Natural killer cell treated with Interleukin-12 subunit alpha and Interleukin-12 subunit beta and Interleukin-15 and Interleukin-18, amount 100 ng/mL, for 72 hours (primary cell): ENCODE data around the gene MTRR. TPM values are rescaled to one million over a fixed set of nuclear protein-coding genes. Genes with fewer than 3 reads are reported as not detected.

Experiments used
- ATAC-seq, 2 donors: fragments of 150-1000 bp; cut with Tn5 transposase in 1 of 2; sonication (Bioruptor Pico), chemical (Tn5 transposase) in 1 of 2; 2 replicates each; pipeline ENCODE4 v1.10.0; 2021
- DNase-seq: peaks from one replicate; pipeline ENCODE4 v3.0.0; 2022; ENCODE audit warnings: low spot score
- H3K27ac Mint-ChIP-seq, 2 donors: 1 replicate in 1 of 2; 2 replicates in 1 of 2; pipeline ENCODE4 v1.8.0; 2022; ENCODE audit warnings: mixed read lengths in 2 of 2, mild to moderate bottlenecking in 1 of 2, moderate library complexity in 1 of 2
- H3K27me3 Mint-ChIP-seq, 2 donors: 1 replicate in 1 of 2; 2 replicates in 1 of 2; pipeline ENCODE4 v1.8.0; 2022; ENCODE audit warnings: mixed read lengths in 2 of 2
- H3K36me3 Mint-ChIP-seq: one replicate; pipeline ENCODE4 v1.8.0; 2022; ENCODE audit warnings: mixed read lengths
- H3K4me1 Mint-ChIP-seq, 2 donors: 1 replicate in 1 of 2; 2 replicates in 1 of 2; pipeline ENCODE4 v1.8.0; 2022; ENCODE audit warnings: low read depth in 2 of 2, mixed read lengths in 2 of 2, mild to moderate bottlenecking in 1 of 2
- H3K4me3 Mint-ChIP-seq: one replicate; pipeline ENCODE4 v1.8.0; 2022; ENCODE audit warnings: mixed read lengths
- H3K9me3 Mint-ChIP-seq: 2 replicates; pipeline ENCODE4 v1.8.0; 2022; ENCODE audit warnings: mixed read lengths
- total RNA-seq, 2 donors: library from RNA; stranded (reverse); gene quantifications; one replicate each; pipeline ENCODE4 v1.2.3, GENCODE V29; 2022

The MTRR gene
- 10 to 100 TPM; 72.7 to 91.3 TPM for total RNA-seq

- H3K27ac Mint-ChIP-seq, result peak within 1 kb of the TSS; percentile 61 to 90
- DNase-seq (peak; percentile 92), ATAC-seq (peak; percentile 99 to 100)
- no peaks in the 10 kb centered on the region for H3K9me3 Mint-ChIP-seq
- peaks cover 15% of the 10 kb centered on the region for H3K36me3 Mint-ChIP-seq
- H3K27me3 Mint-ChIP-seq, result no peaks in the 10 kb centered on the region
- peak within 1 kb of the TSS; percentile 95 for H3K4me3 Mint-ChIP-seq
- peaks cover 47 to 57% of the 10 kb centered on the region in 2 donors for H3K4me1 Mint-ChIP-seq
Observed at GRCh38 chr5:7868773-7869473, at the start of gene MTRR, which contains the start of gene FASTKD3. MTRR (plus strand) TSS chr5:7869148; CDS start chr5:7870795, 1,647 bp downstream. FASTKD3 (minus strand) TSS chr5:7869031; CDS start chr5:7868083, 948 bp downstream.

- Mint-ChIP-seq H3K36me3 (no peaks in the 10 kb centered on the region), H3K9me3 (no peaks in the 10 kb centered on the region), H3K27ac (no peak overlapping the region), H3K4me1 (no peaks in the 10 kb centered on the region), H3K27me3 (peaks cover 21 to 32% of the 10 kb centered on the region in 2 donors), H3K4me3 (no peak overlapping the region)
- DNase-seq (no peak), ATAC-seq (no peak)
Observed at GRCh38 chr5:7822449-7822848, 46.5 kb upstream of the MTRR start.

- no peak overlapping the region for H3K4me3 Mint-ChIP-seq
- H3K9me3 Mint-ChIP-seq, result no peaks in the 10 kb centered on the region
- ATAC-seq (no peak), DNase-seq (no peak)
- H3K27me3 Mint-ChIP-seq, result peaks cover 22 to 38% of the 10 kb centered on the region in 2 donors
- no peaks in the 10 kb centered on the region for H3K36me3 Mint-ChIP-seq
- H3K4me1 Mint-ChIP-seq, result no peaks in the 10 kb centered on the region
- H3K27ac Mint-ChIP-seq, result no peak overlapping the region
Observed at GRCh38 chr5:7823594-7823993, 45.4 kb upstream of the MTRR start.

- Mint-ChIP-seq H3K36me3 (no peaks in the 10 kb centered on the region), H3K4me1 (no peaks in the 10 kb centered on the region), H3K4me3 (no peak overlapping the region), H3K9me3 (no peaks in the 10 kb centered on the region), H3K27me3 (peaks cover 22 to 31% of the 10 kb centered on the region in 2 donors), H3K27ac (no peak overlapping the region)
- DNase-seq (no peak), ATAC-seq (no peak)
Observed at GRCh38 chr5:7824995-7825394, 44.0 kb upstream of the MTRR start.

GRCh38 chr5:7825630-7826029, 43.3 kb upstream of the MTRR start:
- ATAC-seq, result peak in 1 of 2 donors; percentile 31
- no peak for DNase-seq
- H3K36me3 Mint-ChIP-seq, result no peaks in the 10 kb centered on the region
- H3K27ac Mint-ChIP-seq, result no peak overlapping the region
- no peak overlapping the region for H3K4me3 Mint-ChIP-seq
- H3K27me3 Mint-ChIP-seq, result peaks cover 22 to 30% of the 10 kb centered on the region in 2 donors
- no peaks in the 10 kb centered on the region for H3K4me1 Mint-ChIP-seq
- H3K9me3 Mint-ChIP-seq, result no peaks in the 10 kb centered on the region

GRCh38 chr5:7827610-7828009, 41.3 kb upstream of the MTRR start:
- Mint-ChIP-seq H3K27me3 (peaks cover 14 to 24% of the 10 kb centered on the region in 2 donors), H3K4me3 (no peak overlapping the region), H3K4me1 (no peaks in the 10 kb centered on the region), H3K36me3 (no peaks in the 10 kb centered on the region), H3K9me3 (no peaks in the 10 kb centered on the region), H3K27ac (no peak overlapping the region)
- DNase-seq, result no peak
- no peak for ATAC-seq

- ATAC-seq, result no peak
- Mint-ChIP-seq H3K36me3 (no peaks in the 10 kb centered on the region), H3K4me1 (no peaks in the 10 kb centered on the region), H3K4me3 (no peak overlapping the region), H3K27ac (no peak overlapping the region), H3K9me3 (no peaks in the 10 kb centered on the region), H3K27me3 (peaks cover 14 to 24% of the 10 kb centered on the region in 2 donors)
- no peak for DNase-seq
Observed at GRCh38 chr5:7828269-7828668, 40.7 kb upstream of the MTRR start.

- Mint-ChIP-seq H3K4me3 (no peak overlapping the region), H3K9me3 (no peaks in the 10 kb centered on the region), H3K36me3 (no peaks in the 10 kb centered on the region), H3K27me3 (peaks cover 12 to 18% of the 10 kb centered on the region in 2 donors), H3K4me1 (no peaks in the 10 kb centered on the region), H3K27ac (no peak overlapping the region)
- ATAC-seq (no peak), DNase-seq (no peak)
Observed at GRCh38 chr5:7834982-7835381, 34.0 kb upstream of the MTRR start.

- Mint-ChIP-seq H3K27me3 (peaks cover 29% of the 10 kb centered on the region in 2 donors), H3K4me3 (no peak overlapping the region), H3K4me1 (no peaks in the 10 kb centered on the region), H3K36me3 (peaks cover 5% of the 10 kb centered on the region), H3K27ac (no peak overlapping the region), H3K9me3 (peaks cover 3% of the 10 kb centered on the region)
- DNase-seq (no peak), ATAC-seq (no peak)
Observed at GRCh38 chr5:7837403-7837802, 31.5 kb upstream of the MTRR start.

- no peak for ATAC-seq
- Mint-ChIP-seq H3K27me3 (peaks cover 39 to 54% of the 10 kb centered on the region in 2 donors), H3K27ac (no peak overlapping the region), H3K4me3 (no peak overlapping the region), H3K4me1 (no peaks in the 10 kb centered on the region), H3K9me3 (peaks cover 3% of the 10 kb centered on the region), H3K36me3 (peaks cover 5% of the 10 kb centered on the region)
- no peak for DNase-seq
Observed at GRCh38 chr5:7842531-7842930, 26.4 kb upstream of the MTRR start.

GRCh38 chr5:7844901-7845300, 24.0 kb upstream of the MTRR start:
- Mint-ChIP-seq H3K36me3 (peaks cover 5% of the 10 kb centered on the region), H3K9me3 (peaks cover 3% of the 10 kb centered on the region), H3K4me3 (no peak overlapping the region), H3K27me3 (peaks cover 31 to 53% of the 10 kb centered on the region in 2 donors), H3K27ac (no peak overlapping the region), H3K4me1 (no peaks in the 10 kb centered on the region)
- ATAC-seq (no peak), DNase-seq (no peak)

- Mint-ChIP-seq H3K27me3 (peaks cover 25 to 46% of the 10 kb centered on the region in 2 donors), H3K4me3 (no peak overlapping the region), H3K4me1 (no peaks in the 10 kb centered on the region), H3K27ac (no peak overlapping the region), H3K9me3 (peaks cover 3% of the 10 kb centered on the region), H3K36me3 (peaks cover 4% of the 10 kb centered on the region)
- no peak for ATAC-seq
- no peak for DNase-seq
Observed at GRCh38 chr5:7845557-7845956, 23.4 kb upstream of the MTRR start.

GRCh38 chr5:7846327-7846726, 22.6 kb upstream of the MTRR start:
- H3K9me3 Mint-ChIP-seq, result peaks cover 3% of the 10 kb centered on the region
- peaks cover 0 to 3% of the 10 kb centered on the region in 2 donors for H3K4me1 Mint-ChIP-seq
- H3K27me3 Mint-ChIP-seq, result peaks cover 20 to 39% of the 10 kb centered on the region in 2 donors
- DNase-seq (no peak), ATAC-seq (no peak)
- no peak overlapping the region for H3K4me3 Mint-ChIP-seq
- no peak overlapping the region for H3K27ac Mint-ChIP-seq
- H3K36me3 Mint-ChIP-seq, result no peaks in the 10 kb centered on the region

- Mint-ChIP-seq H3K27me3 (peaks cover 18 to 31% of the 10 kb centered on the region in 2 donors), H3K27ac (no peak overlapping the region), H3K4me1 (peaks cover 6 to 13% of the 10 kb centered on the region in 2 donors), H3K36me3 (no peaks in the 10 kb centered on the region), H3K9me3 (no peaks in the 10 kb centered on the region), H3K4me3 (no peak overlapping the region)
- DNase-seq (no peak), ATAC-seq (no peak)
Observed at GRCh38 chr5:7848296-7848695, 20.7 kb upstream of the MTRR start.
